ENCODE results near the gene CD48. TPM values are rescaled to one million over a fixed set of nuclear protein-coding genes. Genes with fewer than 3 reads are reported as not detected.

CD48 gene, protein sequence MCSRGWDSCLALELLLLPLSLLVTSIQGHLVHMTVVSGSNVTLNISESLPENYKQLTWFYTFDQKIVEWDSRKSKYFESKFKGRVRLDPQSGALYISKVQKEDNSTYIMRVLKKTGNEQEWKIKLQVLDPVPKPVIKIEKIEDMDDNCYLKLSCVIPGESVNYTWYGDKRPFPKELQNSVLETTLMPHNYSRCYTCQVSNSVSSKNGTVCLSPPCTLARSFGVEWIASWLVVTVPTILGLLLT
- 100 to 1,000 TPM; 202 to 229 (median 205) TPM for polyA plus RNA-seq

DNA sequence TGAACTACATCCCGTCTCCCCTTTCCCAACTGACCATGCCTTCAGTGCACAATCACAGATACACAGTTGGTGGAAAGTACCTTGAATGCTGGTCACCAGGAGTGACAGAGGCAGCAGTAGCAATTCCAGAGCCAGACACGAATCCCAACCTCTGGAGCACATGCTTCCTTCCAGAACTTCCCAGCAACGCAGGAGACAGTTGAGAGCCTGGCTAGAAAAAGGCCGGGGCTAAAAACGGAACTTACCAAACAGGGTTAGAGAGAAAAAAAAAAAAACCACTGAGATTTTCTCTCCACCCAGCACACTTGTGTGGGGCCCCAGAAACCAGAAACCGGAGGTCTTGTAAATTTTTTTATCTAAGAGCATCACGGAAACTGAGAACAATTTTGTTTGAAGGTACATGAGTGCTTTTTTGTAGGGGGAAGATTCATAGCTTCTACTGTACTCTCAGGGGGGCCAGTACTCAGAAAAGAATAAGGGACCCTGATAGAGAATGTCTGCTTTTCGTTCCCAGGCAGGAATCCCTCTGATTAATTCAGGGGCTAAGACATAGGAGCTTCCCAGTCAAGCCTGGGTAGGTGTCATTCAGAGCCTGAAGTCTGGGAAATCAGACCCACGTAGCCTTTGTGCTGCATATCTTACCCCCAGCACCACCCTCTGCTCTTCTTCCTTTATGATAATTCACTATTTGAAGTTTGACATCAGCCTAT, at the start of gene CD48:
TSS of gene CD48 (minus strand) at position 221 of the 710 bp plus-strand sequence. CDS start at position 162, 59 bp downstream.
- H3K36me3 Mint-ChIP-seq = no peaks in the 10 kb centered on the region
- H3K9me3 Mint-ChIP-seq = no peaks in the 10 kb centered on the region
- H3K27ac Mint-ChIP-seq = no peak within 1 kb of the TSS
- peaks cover 23 to 34% of the 10 kb centered on the region in 2 donors for H3K4me1 Mint-ChIP-seq
- no peak within 1 kb of the TSS for H3K4me3 Mint-ChIP-seq
- peak; percentile 71 to 79 (median 71) for DNase-seq
- peaks cover 0 to 10% (median 4%) of the 10 kb centered on the region in 3 donors for H3K27me3 Mint-ChIP-seq (ENCODE audit: low read depth in 3 of 3)

DNA sequence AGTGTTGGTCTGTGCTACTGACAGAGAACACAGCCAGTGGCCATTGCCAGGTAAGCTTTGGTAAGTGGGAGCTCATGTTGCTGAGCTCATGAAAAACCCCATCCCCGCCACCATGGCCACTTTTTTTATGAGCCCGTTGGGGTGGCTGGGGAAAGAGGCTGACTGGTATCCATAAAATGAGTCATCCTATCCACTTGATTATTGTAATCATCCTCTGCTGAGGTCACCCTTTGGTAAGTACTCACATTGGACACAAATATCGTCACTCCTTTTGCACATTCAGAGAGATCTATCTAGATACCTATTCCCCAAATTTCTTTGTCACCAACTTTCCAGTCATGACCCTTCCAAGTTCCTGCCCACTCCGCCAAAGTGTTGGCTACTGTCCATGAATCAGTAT, 49.4 kb upstream of the CD48 start:
- no peak overlapping the region for H3K27ac Mint-ChIP-seq
- DNase-seq = no peak
- peaks cover 0 to 6% (median 5%) of the 10 kb centered on the region in 3 donors for H3K27me3 Mint-ChIP-seq (ENCODE audit: low read depth in 3 of 3)
- H3K36me3 Mint-ChIP-seq = peaks cover 0 to 8% (median 6%) of the 10 kb centered on the region in 3 donors
- peaks cover 0 to 3% (median 0%) of the 10 kb centered on the region in 6 donors for H3K9me3 Mint-ChIP-seq
- no peak overlapping the region for H3K4me3 Mint-ChIP-seq
- peaks cover 46 to 71% of the 10 kb centered on the region in 2 donors for H3K4me1 Mint-ChIP-seq

DNA sequence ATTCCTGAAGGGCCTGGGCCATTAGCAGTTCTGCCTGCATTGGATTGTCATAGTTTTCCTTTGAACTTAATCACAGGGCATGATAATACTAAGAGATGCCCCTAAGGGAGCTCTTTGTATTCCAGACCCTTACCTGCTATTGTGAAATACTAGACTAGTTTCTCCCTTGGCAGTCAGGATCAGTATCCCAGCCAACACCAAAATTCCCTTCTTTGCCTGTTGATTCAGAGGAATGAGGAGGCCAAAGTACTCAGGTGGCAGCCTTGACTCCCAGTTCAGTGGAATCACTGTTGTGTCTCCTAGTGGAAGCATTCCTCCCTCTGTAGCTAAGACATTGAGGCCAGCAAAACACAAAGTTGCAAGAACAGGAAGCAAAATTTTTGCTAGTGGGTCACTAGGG, 48.1 kb upstream of the CD48 start:
- peaks cover 56 to 75% of the 10 kb centered on the region in 2 donors for H3K4me1 Mint-ChIP-seq
- H3K27ac Mint-ChIP-seq = peak overlapping the region in 4 of 6 donors; percentile 60 to 82 (median 67)

DNA sequence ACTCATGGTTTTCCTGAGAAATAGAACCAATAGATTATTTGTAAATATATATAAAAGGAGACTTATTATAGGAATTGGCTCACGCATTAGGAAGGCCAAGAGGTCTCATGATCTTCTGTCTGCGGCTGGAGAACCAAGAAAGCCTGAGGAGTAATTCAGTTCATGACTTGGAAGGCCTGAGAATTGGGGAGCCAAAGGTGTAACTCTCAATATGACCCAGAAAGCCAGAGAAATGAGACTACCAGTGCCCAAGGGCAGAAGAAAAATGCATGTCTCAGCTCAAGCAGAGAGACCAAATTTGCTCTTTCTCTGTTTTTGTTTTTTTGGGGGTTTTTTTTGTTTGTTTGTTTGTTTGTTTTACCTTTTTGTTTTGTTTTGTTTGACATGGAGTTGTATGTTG, 46.9 kb upstream of the CD48 start:
- no peak for DNase-seq
- Mint-ChIP-seq H3K4me1 (peaks cover 68 to 87% of the 10 kb centered on the region in 2 donors), H3K27ac (peak overlapping the region; percentile 34 to 99 (median 86)), H3K4me3 (peak overlapping the region in 1 of 5 donors; percentile 21), H3K9me3 (peaks cover 0 to 3% (median 0%) of the 10 kb centered on the region in 6 donors), H3K36me3 (peaks cover 10 to 16% (median 12%) of the 10 kb centered on the region in 3 donors), H3K27me3 (ENCODE audit: low read depth in 3 of 3) (peaks cover 0 to 9% (median 7%) of the 10 kb centered on the region in 3 donors)

More for the DNA sequence above, 48.1 kb upstream of the CD48 start:
- Mint-ChIP-seq H3K27me3 (ENCODE audit: low read depth in 3 of 3) (peaks cover 0 to 9% (median 5%) of the 10 kb centered on the region in 3 donors), H3K4me3 (no peak overlapping the region), H3K9me3 (peaks cover 0 to 3% (median 0%) of the 10 kb centered on the region in 6 donors), H3K36me3 (peaks cover 0 to 8% (median 6%) of the 10 kb centered on the region in 3 donors)
- no peak for DNase-seq

DNA sequence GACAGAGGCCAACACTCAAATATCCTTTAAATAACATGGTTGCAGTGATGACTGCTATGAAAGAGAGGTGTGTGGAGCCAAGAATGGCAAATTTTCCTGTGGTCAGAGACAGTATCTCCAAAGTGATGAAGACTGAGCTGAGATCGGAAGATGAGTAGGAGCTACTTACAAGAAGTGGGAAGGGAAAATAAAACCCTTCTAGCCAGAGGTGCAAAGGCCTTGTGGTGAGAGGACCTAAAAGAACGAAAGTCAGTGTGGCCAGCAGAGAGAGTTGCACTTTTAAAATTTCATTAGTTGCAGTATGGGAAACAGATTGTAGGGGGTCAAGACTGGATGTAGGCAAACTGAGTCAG, 45.2 kb upstream of the CD48 start:
- DNase-seq = peak in 1 of 3 donors; percentile 70
- Mint-ChIP-seq H3K27ac (peak overlapping the region; percentile 95 to 100 (median 96)), H3K36me3 (peaks cover 27 to 30% (median 28%) of the 10 kb centered on the region in 3 donors), H3K4me3 (peak overlapping the region; percentile 63 to 89 (median 78)), H3K9me3 (peaks cover 0 to 3% (median 0%) of the 10 kb centered on the region in 6 donors), H3K4me1 (peaks cover 76 to 90% of the 10 kb centered on the region in 2 donors), H3K27me3 (ENCODE audit: low read depth in 3 of 3) (peaks cover 3 to 14% (median 14%) of the 10 kb centered on the region in 3 donors)

DNA sequence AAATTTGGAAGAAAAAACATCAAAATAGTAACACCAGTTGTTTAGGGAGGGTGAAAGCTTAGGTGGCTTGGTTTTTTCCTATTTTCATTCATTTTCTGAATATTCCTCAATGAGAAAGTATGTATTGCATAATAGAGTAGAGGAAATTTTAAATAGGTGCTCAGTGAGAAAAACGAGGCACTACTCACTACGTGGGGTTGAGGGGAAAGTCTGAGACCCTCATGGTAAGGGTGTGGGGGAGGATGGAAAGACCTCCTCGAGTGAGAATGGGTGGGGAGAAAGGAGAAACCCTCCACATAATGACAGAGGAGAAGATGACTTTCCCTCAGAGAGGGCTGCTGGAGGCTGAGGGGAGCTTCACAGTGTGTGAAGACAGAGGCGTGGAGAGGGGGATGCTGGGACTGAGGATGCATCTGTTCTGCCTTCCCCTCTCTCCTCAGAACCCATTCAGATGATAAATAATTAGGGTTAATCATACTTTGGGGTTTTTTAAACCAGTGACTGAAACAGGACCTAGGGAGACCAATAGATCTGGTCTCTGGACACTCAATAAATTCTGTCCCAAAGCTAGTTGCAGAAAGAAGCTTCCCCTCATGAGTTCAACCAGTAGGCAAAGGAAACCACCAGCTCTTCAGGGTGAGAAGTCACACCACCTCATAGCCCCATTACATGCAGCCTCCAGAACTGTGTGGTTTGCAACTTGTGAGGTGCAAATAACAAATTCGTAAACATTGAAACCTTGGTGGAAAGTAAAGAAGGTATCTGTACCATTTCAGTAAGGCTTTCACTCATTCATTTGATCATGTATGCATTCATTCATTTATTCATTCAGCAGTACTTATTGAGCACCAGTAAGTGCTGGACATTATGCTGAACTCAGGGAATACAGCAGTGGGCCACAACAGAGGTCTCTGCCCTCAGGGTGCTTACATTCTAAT, 44.6 kb upstream of the CD48 start:
- peak; percentile 85 to 88 (median 87) for DNase-seq
- Mint-ChIP-seq H3K9me3 (no peaks in the 10 kb centered on the region), H3K4me3 (peak overlapping the region; percentile 63 to 89 (median 78)), H3K36me3 (peaks cover 30 to 33% (median 32%) of the 10 kb centered on the region in 3 donors), H3K27me3 (ENCODE audit: low read depth in 3 of 3) (peaks cover 6 to 18% (median 17%) of the 10 kb centered on the region in 3 donors), H3K27ac (peak overlapping the region; percentile 95 to 100 (median 96)), H3K4me1 (peaks cover 77 to 90% of the 10 kb centered on the region in 2 donors)

DNA sequence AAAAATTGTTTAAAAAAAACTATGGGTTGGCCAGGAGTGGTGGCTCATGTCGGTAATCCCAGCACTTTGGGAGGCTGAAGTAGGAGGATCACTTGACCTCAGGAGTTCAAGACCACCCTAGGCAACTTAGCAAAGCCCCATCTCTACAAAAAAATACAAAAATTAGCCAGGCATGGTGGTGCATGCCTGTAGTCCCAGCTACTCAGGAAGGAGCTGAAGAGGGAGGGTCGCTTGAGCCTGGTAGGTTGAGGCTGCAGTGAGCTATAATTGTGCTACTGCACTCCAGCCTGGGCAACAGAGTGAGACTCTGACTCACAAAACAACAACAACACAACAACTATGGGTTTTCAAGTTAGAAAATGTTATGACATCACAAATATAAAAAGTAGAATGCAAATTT, 43.8 kb upstream of the CD48 start:
- DNase-seq = no peak
- Mint-ChIP-seq H3K27me3 (ENCODE audit: low read depth in 3 of 3) (peaks cover 6 to 23% (median 17%) of the 10 kb centered on the region in 3 donors), H3K4me1 (peaks cover 85 to 90% of the 10 kb centered on the region in 2 donors), H3K4me3 (peak overlapping the region; percentile 63 to 89 (median 78)), H3K36me3 (peaks cover 37 to 39% (median 38%) of the 10 kb centered on the region in 3 donors), H3K27ac (peak overlapping the region; percentile 95 to 100 (median 96)), H3K9me3 (no peaks in the 10 kb centered on the region)

DNA sequence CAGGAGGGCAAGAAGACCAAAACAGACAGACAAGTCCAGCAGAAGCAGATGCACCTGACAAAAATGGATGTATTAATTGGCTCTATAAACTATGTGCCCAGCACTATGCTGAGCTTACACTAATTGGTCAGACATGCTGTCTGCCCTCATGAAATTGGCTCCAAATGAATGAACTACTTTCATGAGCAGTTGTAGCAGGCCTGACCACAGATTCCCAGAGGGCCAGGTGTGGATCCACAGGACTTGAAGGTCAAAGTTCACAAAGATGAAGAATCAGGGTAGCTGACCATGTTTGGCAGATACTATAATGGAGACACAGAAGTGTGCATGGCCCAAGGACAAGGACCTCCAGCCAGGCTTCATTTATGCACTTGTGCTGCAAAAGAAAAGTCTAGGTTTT, 42.0 kb upstream of the CD48 start:
- no peak for DNase-seq
- H3K4me1 Mint-ChIP-seq = peaks cover 88 to 95% of the 10 kb centered on the region in 2 donors
- peaks cover 6 to 23% (median 17%) of the 10 kb centered on the region in 3 donors for H3K27me3 Mint-ChIP-seq (ENCODE audit: low read depth in 3 of 3)
- peaks cover 48 to 54% (median 49%) of the 10 kb centered on the region in 3 donors for H3K36me3 Mint-ChIP-seq
- H3K9me3 Mint-ChIP-seq = no peaks in the 10 kb centered on the region
- peak overlapping the region; percentile 95 to 98 (median 98) for H3K27ac Mint-ChIP-seq
- peak overlapping the region in 2 of 5 donors; percentile 9 to 12 for H3K4me3 Mint-ChIP-seq

DNA sequence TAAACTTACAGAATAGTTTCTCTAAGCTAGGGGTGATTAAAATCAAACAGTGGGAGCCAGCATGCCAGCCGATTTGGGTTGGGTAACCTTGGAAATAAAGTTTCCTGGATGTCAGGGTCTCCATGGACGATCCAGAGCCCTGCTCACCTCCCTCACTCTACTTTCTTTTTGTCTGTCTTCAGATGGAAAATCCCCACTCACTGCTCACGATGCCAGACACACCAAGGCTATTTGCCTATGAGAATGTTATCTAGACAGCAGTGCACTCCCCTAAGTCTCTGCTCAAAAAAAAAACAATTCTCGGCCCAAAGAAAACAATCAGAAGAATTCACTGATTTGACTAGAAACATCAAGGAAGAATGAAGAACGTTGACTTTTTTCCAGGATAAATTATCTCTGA, 41.3 kb upstream of the CD48 start:
- no peak for DNase-seq
- no peaks in the 10 kb centered on the region for H3K9me3 Mint-ChIP-seq
- peak overlapping the region; percentile 95 to 98 (median 98) for H3K27ac Mint-ChIP-seq
- peaks cover 92 to 95% of the 10 kb centered on the region in 2 donors for H3K4me1 Mint-ChIP-seq
- peaks cover 6 to 23% (median 17%) of the 10 kb centered on the region in 3 donors for H3K27me3 Mint-ChIP-seq (ENCODE audit: low read depth in 3 of 3)
- peak overlapping the region in 3 of 5 donors; percentile 24 to 59 (median 26) for H3K4me3 Mint-ChIP-seq
- H3K36me3 Mint-ChIP-seq = peaks cover 55 to 61% (median 55%) of the 10 kb centered on the region in 3 donors

DNA sequence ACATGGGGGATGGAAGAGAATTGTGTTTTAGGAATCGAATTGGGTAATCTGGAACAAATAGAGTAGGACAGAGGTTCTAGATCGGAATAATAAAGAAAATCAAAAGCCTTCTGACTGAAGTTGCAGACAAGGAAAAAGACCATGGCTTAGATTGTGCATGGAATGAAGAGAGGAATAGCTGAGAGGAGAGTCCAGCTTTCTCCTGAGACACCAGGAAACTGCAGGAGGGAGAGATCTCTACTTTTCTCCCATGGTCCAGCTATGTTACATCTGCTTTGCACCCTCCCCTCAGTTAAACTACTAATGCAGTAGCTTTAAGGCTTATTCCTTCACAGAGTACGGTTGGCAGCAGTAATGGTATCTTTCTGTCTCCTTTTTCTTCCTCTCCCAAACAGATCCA, 40.8 kb upstream of the CD48 start:
- no peak for DNase-seq
- Mint-ChIP-seq H3K27me3 (ENCODE audit: low read depth in 3 of 3) (peaks cover 6 to 23% (median 17%) of the 10 kb centered on the region in 3 donors), H3K36me3 (peaks cover 58 to 64% (median 59%) of the 10 kb centered on the region in 3 donors), H3K4me1 (peaks cover 93 to 95% of the 10 kb centered on the region in 2 donors), H3K4me3 (peak overlapping the region; percentile 24 to 77 (median 70)), H3K9me3 (no peaks in the 10 kb centered on the region), H3K27ac (peak overlapping the region; percentile 95 to 98 (median 98))

DNA sequence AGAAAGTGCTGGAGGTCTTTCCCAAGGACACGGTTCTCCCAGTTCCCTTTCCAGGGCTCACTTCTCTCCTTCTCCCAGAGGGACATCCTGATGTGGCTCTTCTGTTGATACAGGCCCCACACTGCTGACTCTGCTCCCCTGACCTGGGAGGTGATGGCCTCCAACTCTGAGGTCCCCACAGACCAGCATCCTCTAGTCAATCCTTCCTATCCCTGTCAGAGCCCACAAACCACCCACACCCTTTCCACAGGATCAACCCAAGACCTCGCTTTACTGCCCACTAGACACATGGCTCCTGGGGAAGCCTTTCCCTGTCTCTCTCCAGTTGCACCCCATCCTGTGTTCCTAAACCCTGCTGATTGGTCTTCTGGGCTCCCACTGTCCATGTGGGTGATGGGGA, 39.0 kb upstream of the CD48 start:
- H3K27ac Mint-ChIP-seq = peak overlapping the region; percentile 94 to 98 (median 96)
- H3K36me3 Mint-ChIP-seq = peaks cover 54 to 64% (median 59%) of the 10 kb centered on the region in 3 donors
- peaks cover 6 to 18% (median 7%) of the 10 kb centered on the region in 3 donors for H3K27me3 Mint-ChIP-seq (ENCODE audit: low read depth in 3 of 3)
- DNase-seq = no peak
- no peaks in the 10 kb centered on the region for H3K9me3 Mint-ChIP-seq
- peaks cover 93 to 95% of the 10 kb centered on the region in 2 donors for H3K4me1 Mint-ChIP-seq
- H3K4me3 Mint-ChIP-seq = peak overlapping the region; percentile 69 to 84 (median 78)

DNA sequence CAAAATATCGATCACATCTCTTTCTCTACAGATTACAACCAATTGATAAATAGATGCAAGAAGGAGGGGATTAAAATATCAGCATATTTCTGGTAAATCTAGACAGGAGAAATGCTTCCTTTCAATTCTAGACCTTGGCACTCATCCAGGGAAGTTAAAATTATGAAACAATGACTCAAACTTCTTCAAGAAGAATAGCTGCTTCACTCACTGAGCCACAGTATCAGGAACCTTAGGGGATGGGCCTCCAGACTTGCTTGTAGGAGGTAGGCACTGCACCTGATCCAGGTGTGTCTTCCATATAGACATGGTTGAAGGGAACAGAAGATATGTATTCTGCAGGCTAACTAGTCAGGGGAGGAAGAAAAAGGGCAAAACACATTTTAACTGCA, 37.3 kb upstream of the CD48 start:
- no peaks in the 10 kb centered on the region for H3K9me3 Mint-ChIP-seq
- peaks cover 6 to 22% (median 10%) of the 10 kb centered on the region in 3 donors for H3K27me3 Mint-ChIP-seq (ENCODE audit: low read depth in 3 of 3)
- peaks cover 59 to 63% (median 63%) of the 10 kb centered on the region in 3 donors for H3K36me3 Mint-ChIP-seq
- no peak for DNase-seq
- peak overlapping the region; percentile 92 to 100 (median 94) for H3K27ac Mint-ChIP-seq
- H3K4me3 Mint-ChIP-seq = peak overlapping the region; percentile 17 to 97 (median 28)
- H3K4me1 Mint-ChIP-seq = peaks cover 97 to 100% of the 10 kb centered on the region in 2 donors
